ENCODE measurements around the gene TCEA2. TPM values are rescaled to one million over a fixed set of nuclear protein-coding genes. Genes with fewer than 3 reads are reported as not detected.
"Not testable (repeated sequence)": the region's sequence is repeated elsewhere in the genome, so short reads cannot be mapped to it uniquely, and the experiment has no call there.

Gene TCEA2
- polyA plus RNA-seq, 1 donor from 2014 or later, result 87.7 TPM

DNA sequence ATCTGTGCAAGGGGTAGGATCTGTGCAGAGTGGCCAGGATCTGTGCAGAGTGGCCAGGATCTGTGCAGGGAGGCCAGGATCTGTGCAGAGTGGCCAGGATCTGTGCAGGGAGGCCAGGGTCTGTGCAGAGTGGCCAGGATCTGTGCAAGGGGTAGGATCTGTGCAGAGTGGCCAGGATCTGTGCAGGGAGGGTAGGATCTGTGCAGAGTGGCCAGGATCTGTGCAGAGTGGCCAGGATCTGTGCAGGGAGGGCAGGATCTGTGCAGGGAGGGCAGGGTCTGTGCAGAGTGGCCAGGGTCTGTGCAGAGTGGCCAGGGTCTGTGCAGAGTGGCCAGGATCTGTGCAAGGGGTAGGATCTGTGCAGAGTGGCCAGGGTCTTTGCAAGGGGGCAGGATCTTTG, 25.6 kb downstream of the TCEA2 start:
- not testable (repeated sequence) for H3K4me3 ChIP-seq (ENCODE audit: low read length); H4K20me1 ChIP-seq (ENCODE audit: insufficient read depth); H3K27ac ChIP-seq (ENCODE audit: low read length); H2AFZ ChIP-seq (ENCODE audit: low read depth, low read length); H3K9me2 ChIP-seq (ENCODE audit: insufficient read depth, low read length); H3F3A ChIP-seq (ENCODE audit: insufficient read depth, low read length, poor library complexity, severe bottlenecking); H3K4me2 ChIP-seq (ENCODE audit: low read length); H3K36me3 ChIP-seq (ENCODE audit: insufficient read depth, low read length); H3K79me2 ChIP-seq (replicated peaks; ENCODE audit: insufficient read depth, low read length); H3K9me3 ChIP-seq (ENCODE audit: low read length)
- Histone ChIP-seq H3K9ac (ENCODE audit: low read length) (peak overlapping the region; percentile 68), H3K27me3 (ENCODE audit: insufficient read depth, low read depth, low read length) (peaks cover 12% of the 10 kb centered on the region)

DNA sequence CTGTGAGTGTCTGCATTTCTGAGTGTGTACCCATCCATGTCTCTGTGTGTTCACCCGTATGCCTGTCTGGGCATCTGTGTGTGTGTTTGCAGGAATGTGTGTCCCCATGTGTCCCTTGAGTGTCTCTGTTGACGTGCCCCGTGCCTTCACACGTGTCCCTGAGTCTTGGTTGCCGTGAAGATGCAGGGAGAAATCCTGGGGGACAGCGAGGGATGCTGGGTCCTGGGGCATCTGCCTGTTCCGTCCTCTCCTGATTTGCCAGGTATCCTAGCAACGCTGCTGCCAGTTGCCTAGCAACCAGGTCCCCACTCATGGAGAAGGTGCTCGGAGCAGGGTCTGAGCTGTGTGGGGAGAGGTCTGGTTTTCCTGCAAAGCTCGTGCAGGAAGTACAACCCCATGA, 27.2 kb downstream of the TCEA2 start:
- peaks cover 6% of the 10 kb centered on the region for H3K79me2 ChIP-seq (replicated peaks; ENCODE audit: insufficient read depth, low read length)
- peak overlapping the region; percentile 72 for H3K4me2 ChIP-seq (ENCODE audit: low read length)
- peaks cover 2% of the 10 kb centered on the region for H3K27me3 ChIP-seq (ENCODE audit: insufficient read depth, low read depth, low read length)
- no peak overlapping the region for H2AFZ ChIP-seq (ENCODE audit: low read depth, low read length)
- H3K36me3 ChIP-seq (ENCODE audit: insufficient read depth, low read length), result no peaks in the 10 kb centered on the region
- peak overlapping the region; percentile 68 for H3K9ac ChIP-seq (ENCODE audit: low read length)
- TF ChIP-seq SMC3 (conservative IDR thresholded peaks at IDR 0.05; ENCODE audit: poor library complexity) (peak; percentile 45), POLR2AphosphoS5 (IDR thresholded peaks at IDR 0.05) (peak; percentile 56), EZH2 (IDR thresholded peaks at IDR 0.05; ENCODE audit: borderline replicate concordance, insufficient read depth, low read length, poor library complexity, severe bottlenecking) (no peak), EP300 (conservative IDR thresholded peaks at IDR 0.05; ENCODE audit: poor library complexity, severe bottlenecking) (peak; percentile 74), MXI1 (conservative IDR thresholded peaks at IDR 0.05; ENCODE audit: poor library complexity, severe bottlenecking) (peak; percentile 87)
- no peaks in the 10 kb centered on the region for H3K9me3 ChIP-seq (ENCODE audit: low read length)
- H3K4me3 ChIP-seq (ENCODE audit: low read length), result peak overlapping the region; percentile 59
- H3F3A ChIP-seq (ENCODE audit: insufficient read depth, low read length, poor library complexity, severe bottlenecking), result no peaks in the 10 kb centered on the region
- H3K9me2 ChIP-seq (ENCODE audit: insufficient read depth, low read length), result no peaks in the 10 kb centered on the region
- H3K27ac ChIP-seq (ENCODE audit: low read length), result peak overlapping the region; percentile 97
- no peaks in the 10 kb centered on the region for H4K20me1 ChIP-seq (ENCODE audit: insufficient read depth)

DNA sequence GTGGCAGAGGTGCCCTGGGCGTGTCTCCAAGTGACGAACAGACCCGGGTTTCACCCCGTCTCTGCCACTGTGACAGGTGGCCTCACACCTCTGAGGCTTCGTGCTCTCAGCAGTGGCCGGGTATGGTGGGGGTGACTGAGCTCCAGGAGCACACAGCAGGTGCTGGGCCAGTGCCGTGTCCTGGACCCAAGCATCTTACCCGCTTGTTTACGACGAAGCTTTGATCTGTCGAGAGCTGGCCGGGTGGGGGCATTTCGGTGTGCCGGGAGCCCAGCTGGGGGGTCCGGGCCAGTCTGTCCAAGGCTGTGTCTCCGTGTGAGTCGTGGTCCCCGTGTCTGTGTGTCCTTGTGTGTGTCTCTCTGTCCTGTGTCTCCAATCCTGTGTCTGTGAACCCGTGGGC, 28.3 kb downstream of the TCEA2 start:
- peak overlapping the region; percentile 93 for H3K4me2 ChIP-seq (ENCODE audit: low read length)
- H3K9me2 ChIP-seq (ENCODE audit: insufficient read depth, low read length), result no peaks in the 10 kb centered on the region
- H3K9me3 ChIP-seq (ENCODE audit: low read length), result no peaks in the 10 kb centered on the region
- H3K4me3 ChIP-seq (ENCODE audit: low read length), result peak overlapping the region; percentile 73
- H3K36me3 ChIP-seq (ENCODE audit: insufficient read depth, low read length), result no peaks in the 10 kb centered on the region
- peaks cover 6% of the 10 kb centered on the region for H3K79me2 ChIP-seq (replicated peaks; ENCODE audit: insufficient read depth, low read length)
- no peak overlapping the region for H2AFZ ChIP-seq (ENCODE audit: low read depth, low read length)
- peak overlapping the region; percentile 79 for H3K9ac ChIP-seq (ENCODE audit: low read length)
- H3F3A ChIP-seq (ENCODE audit: insufficient read depth, low read length, poor library complexity, severe bottlenecking), result no peaks in the 10 kb centered on the region
- H3K27me3 ChIP-seq (ENCODE audit: insufficient read depth, low read depth, low read length), result no peaks in the 10 kb centered on the region
- TF ChIP-seq RAD21 (conservative IDR thresholded peaks at IDR 0.05), result no peak
- TF ChIP-seq, protein P1, sequence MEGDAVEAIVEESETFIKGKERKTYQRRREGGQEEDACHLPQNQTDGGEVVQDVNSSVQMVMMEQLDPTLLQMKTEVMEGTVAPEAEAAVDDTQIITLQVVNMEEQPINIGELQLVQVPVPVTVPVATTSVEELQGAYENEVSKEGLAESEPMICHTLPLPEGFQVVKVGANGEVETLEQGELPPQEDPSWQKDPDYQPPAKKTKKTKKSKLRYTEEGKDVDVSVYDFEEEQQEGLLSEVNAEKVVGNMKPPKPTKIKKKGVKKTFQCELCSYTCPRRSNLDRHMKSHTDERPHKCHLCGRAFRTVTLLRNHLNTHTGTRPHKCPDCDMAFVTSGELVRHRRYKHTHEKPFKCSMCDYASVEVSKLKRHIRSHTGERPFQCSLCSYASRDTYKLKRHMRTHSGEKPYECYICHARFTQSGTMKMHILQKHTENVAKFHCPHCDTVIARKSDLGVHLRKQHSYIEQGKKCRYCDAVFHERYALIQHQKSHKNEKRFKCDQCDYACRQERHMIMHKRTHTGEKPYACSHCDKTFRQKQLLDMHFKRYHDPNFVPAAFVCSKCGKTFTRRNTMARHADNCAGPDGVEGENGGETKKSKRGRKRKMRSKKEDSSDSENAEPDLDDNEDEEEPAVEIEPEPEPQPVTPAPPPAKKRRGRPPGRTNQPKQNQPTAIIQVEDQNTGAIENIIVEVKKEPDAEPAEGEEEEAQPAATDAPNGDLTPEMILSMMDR (IDR thresholded peaks at IDR 0.05; ENCODE audit: poor library complexity, severe bottlenecking), result no peak
- no peak for TF ChIP-seq MXI1 (conservative IDR thresholded peaks at IDR 0.05; ENCODE audit: poor library complexity, severe bottlenecking)
- TF ChIP-seq TAF1 (IDR thresholded peaks at IDR 0.05; ENCODE audit: low read depth), result no peak
- TF ChIP-seq, protein P2, sequence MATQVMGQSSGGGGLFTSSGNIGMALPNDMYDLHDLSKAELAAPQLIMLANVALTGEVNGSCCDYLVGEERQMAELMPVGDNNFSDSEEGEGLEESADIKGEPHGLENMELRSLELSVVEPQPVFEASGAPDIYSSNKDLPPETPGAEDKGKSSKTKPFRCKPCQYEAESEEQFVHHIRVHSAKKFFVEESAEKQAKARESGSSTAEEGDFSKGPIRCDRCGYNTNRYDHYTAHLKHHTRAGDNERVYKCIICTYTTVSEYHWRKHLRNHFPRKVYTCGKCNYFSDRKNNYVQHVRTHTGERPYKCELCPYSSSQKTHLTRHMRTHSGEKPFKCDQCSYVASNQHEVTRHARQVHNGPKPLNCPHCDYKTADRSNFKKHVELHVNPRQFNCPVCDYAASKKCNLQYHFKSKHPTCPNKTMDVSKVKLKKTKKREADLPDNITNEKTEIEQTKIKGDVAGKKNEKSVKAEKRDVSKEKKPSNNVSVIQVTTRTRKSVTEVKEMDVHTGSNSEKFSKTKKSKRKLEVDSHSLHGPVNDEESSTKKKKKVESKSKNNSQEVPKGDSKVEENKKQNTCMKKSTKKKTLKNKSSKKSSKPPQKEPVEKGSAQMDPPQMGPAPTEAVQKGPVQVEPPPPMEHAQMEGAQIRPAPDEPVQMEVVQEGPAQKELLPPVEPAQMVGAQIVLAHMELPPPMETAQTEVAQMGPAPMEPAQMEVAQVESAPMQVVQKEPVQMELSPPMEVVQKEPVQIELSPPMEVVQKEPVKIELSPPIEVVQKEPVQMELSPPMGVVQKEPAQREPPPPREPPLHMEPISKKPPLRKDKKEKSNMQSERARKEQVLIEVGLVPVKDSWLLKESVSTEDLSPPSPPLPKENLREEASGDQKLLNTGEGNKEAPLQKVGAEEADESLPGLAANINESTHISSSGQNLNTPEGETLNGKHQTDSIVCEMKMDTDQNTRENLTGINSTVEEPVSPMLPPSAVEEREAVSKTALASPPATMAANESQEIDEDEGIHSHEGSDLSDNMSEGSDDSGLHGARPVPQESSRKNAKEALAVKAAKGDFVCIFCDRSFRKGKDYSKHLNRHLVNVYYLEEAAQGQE (IDR thresholded peaks at IDR 0.05; ENCODE audit: borderline replicate concordance), result no peak
- TF ChIP-seq SMC3 (conservative IDR thresholded peaks at IDR 0.05; ENCODE audit: poor library complexity), result no peak
- no peak for TF ChIP-seq POLR2AphosphoS5 (IDR thresholded peaks at IDR 0.05)
- no peak for TF ChIP-seq EZH2 (IDR thresholded peaks at IDR 0.05; ENCODE audit: borderline replicate concordance, insufficient read depth, low read length, poor library complexity, severe bottlenecking)
- no peak for TF ChIP-seq EP300 (conservative IDR thresholded peaks at IDR 0.05; ENCODE audit: poor library complexity, severe bottlenecking)
- H3K27ac ChIP-seq (ENCODE audit: low read length), result peak overlapping the region; percentile 91
- no peaks in the 10 kb centered on the region for H4K20me1 ChIP-seq (ENCODE audit: insufficient read depth)
